ENCODE data around the gene STXBP5.
"Not testable (repeated sequence)": the region's sequence is repeated elsewhere in the genome, so short reads cannot be mapped to it uniquely, and the experiment has no call there.

The STXBP5 gene

GRCh38 chr6:147246853-147247635, 42.8 kb downstream of the STXBP5 start:
- TF ChIP-seq, protein P1, sequence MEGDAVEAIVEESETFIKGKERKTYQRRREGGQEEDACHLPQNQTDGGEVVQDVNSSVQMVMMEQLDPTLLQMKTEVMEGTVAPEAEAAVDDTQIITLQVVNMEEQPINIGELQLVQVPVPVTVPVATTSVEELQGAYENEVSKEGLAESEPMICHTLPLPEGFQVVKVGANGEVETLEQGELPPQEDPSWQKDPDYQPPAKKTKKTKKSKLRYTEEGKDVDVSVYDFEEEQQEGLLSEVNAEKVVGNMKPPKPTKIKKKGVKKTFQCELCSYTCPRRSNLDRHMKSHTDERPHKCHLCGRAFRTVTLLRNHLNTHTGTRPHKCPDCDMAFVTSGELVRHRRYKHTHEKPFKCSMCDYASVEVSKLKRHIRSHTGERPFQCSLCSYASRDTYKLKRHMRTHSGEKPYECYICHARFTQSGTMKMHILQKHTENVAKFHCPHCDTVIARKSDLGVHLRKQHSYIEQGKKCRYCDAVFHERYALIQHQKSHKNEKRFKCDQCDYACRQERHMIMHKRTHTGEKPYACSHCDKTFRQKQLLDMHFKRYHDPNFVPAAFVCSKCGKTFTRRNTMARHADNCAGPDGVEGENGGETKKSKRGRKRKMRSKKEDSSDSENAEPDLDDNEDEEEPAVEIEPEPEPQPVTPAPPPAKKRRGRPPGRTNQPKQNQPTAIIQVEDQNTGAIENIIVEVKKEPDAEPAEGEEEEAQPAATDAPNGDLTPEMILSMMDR (IDR thresholded peaks at IDR 0.05; ENCODE audit: extremely low read depth, insufficient read depth, missing control alignments), result no peak
- no peak for DNase-seq (ENCODE audit: low spot score)
- in situ Hi-C loops (cut with MboI; ENCODE audit: low pct_unique_long_range_greater_than_20kb, low sequenced_read_pairs, unreplicated experiment), result no loop called here

DNA sequence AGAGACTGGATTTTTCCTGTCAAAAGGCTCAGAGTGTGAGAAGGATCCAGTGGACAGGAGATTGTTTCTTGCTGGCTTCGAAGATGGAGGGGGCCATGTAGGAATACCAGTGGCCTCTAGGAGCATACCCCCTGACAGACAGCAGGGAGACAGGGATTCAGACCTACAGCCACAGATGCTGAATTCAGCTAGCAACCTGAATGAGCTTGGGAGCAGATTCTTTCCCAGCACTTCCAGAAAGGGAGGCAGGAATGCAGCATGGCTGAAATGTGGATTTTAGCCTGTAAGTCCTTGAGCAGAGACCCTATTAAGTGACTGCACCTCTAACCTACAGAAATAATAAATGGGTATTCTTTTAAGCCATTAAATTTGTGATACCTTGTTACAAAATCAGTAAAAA, 44.6 kb downstream of the STXBP5 start:
- TF ChIP-seq, protein P1 (IDR thresholded peaks at IDR 0.05; ENCODE audit: extremely low read depth, insufficient read depth, missing control alignments), result no peak
- DNase-seq (ENCODE audit: low spot score), result no peak
- in situ Hi-C loops (cut with MboI; ENCODE audit: low pct_unique_long_range_greater_than_20kb, low sequenced_read_pairs, unreplicated experiment), result no loop called here

DNA sequence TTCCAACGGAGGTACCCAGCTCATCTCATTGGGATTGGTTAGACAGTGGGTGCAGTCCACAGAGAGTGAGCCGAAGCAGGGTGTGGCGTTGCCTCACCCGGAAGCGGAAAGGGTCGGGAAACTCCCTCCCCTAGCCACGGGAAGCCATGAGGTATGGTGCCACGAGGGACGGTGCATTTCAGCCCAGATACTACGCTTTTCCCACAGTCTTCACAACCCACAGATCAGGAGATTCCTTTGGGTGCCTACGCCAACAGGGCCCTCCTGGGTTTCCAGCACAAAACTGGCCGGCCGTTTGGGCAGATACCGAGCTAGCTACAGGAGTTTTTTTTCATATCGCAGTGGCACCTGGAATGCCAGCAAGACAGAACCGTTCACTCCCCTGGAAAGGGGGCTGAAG, 46.9 kb downstream of the STXBP5 start:
- DNase-seq (ENCODE audit: low spot score), result no peak
- in situ Hi-C loops (cut with MboI; ENCODE audit: low pct_unique_long_range_greater_than_20kb, low sequenced_read_pairs, unreplicated experiment), result no loop called here
- TF ChIP-seq, protein P1 (IDR thresholded peaks at IDR 0.05; ENCODE audit: extremely low read depth, insufficient read depth, missing control alignments), result no peak

GRCh38 chr6:147254929-147255473, 50.8 kb downstream of the STXBP5 start:
- DNase-seq (ENCODE audit: low spot score); in situ Hi-C loops (cut with MboI; ENCODE audit: low pct_unique_long_range_greater_than_20kb, low sequenced_read_pairs, unreplicated experiment): not testable (repeated sequence)

GRCh38 chr6:147255948-147256674, 51.9 kb downstream of the STXBP5 start:
- in situ Hi-C loops (cut with MboI; ENCODE audit: low pct_unique_long_range_greater_than_20kb, low sequenced_read_pairs, unreplicated experiment), result no loop called here
- DNase-seq (ENCODE audit: low spot score), result no peak
- TF ChIP-seq, protein P1 (IDR thresholded peaks at IDR 0.05; ENCODE audit: extremely low read depth, insufficient read depth, missing control alignments), result no peak

DNA sequence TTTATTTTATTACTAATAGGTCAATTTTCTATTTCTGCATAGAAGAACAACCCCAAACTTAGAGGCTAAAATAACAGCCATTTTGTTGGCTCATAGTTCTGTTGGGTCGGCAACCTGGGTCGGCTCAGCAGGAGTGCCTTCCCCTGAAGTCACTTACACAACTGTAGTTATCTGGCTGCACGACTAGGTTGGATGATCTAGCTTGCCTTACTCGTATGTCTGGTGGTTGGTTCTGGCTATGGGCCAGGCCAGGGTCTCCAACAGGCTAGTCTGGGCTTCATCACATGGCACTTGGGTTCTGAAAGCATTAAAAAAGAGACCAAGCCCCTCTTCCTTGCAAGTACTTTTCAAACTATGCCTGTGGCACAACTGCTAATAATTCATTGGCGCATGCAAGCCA, 53.5 kb downstream of the STXBP5 start:
- in situ Hi-C loops (cut with MboI; ENCODE audit: low pct_unique_long_range_greater_than_20kb, low sequenced_read_pairs, unreplicated experiment), result no loop called here
- no peak for DNase-seq (ENCODE audit: low spot score)
- TF ChIP-seq, protein P1 (IDR thresholded peaks at IDR 0.05; ENCODE audit: extremely low read depth, insufficient read depth, missing control alignments), result no peak

DNA sequence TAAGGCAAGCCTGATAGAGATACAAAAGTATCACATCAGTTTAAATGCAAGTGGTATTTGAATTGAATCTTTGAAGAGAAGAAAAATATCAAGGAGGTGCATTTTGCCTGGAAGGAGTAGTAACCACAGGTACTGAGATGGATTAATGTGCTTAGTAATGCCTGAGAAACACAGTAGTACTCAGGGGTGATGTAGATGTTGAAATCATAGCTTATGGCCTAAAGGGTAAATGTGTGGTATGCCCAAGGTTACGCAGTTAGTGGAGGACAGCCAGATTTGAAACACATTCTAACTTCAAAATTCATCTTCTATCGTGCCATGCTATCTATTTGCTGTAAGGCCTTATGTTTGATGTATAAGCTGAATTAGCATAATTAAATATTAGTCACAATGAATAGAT, 55.9 kb downstream of the STXBP5 start:
- in situ Hi-C loops (cut with MboI; ENCODE audit: low pct_unique_long_range_greater_than_20kb, low sequenced_read_pairs, unreplicated experiment), result no loop called here
- TF ChIP-seq, protein P1 (IDR thresholded peaks at IDR 0.05; ENCODE audit: extremely low read depth, insufficient read depth, missing control alignments), result no peak
- no peak for DNase-seq (ENCODE audit: low spot score)
